Measurements from ENCODE around the gene RUFY4.
"Not testable (repeated sequence)": the region's sequence is repeated elsewhere in the genome, so short reads cannot be mapped to it uniquely, and the experiment has no call there.

RUFY4 gene

GRCh38 chr2:218031261-218031660 is 37.8 kb upstream of the RUFY4 start:
- no peak for DNase-seq

GRCh38 chr2:218031771-218032257 is 37.2 kb upstream of the RUFY4 start:
- no peak for DNase-seq

- no peak for DNase-seq
These were observed 36.5 kb upstream of the RUFY4 start for GRCh38 chr2:218032336-218033171.

GRCh38 chr2:218033208-218033589 is 35.9 kb upstream of the RUFY4 start:
- DNase-seq, result no peak

GRCh38 chr2:218033590-218034496 is 35.2 kb upstream of the RUFY4 start:
- DNase-seq, result no peak

- not testable (repeated sequence) for DNase-seq
These were observed 34.4 kb upstream of the RUFY4 start for GRCh38 chr2:218034497-218035213.

GRCh38 chr2:218035463-218036100 is 33.5 kb upstream of the RUFY4 start:
- no peak for DNase-seq

- DNase-seq, result no peak
These were observed 32.7 kb upstream of the RUFY4 start for GRCh38 chr2:218036371-218036770.

- DNase-seq, result no peak
These were observed 29.9 kb upstream of the RUFY4 start for GRCh38 chr2:218039171-218039570.

GRCh38 chr2:218040883-218041282 is 28.2 kb upstream of the RUFY4 start:
- no peak for DNase-seq

- DNase-seq, result no peak
These were observed 27.5 kb upstream of the RUFY4 start for GRCh38 chr2:218041302-218042168.

- no peak for DNase-seq
These were observed 26.0 kb upstream of the RUFY4 start for GRCh38 chr2:218043100-218043499.

- no peak for DNase-seq
These were observed 25.3 kb upstream of the RUFY4 start for GRCh38 chr2:218043701-218044109.

GRCh38 chr2:218044599-218044998 is 24.5 kb upstream of the RUFY4 start:
- not testable (repeated sequence) for DNase-seq

- no peak for DNase-seq
These were observed 22.8 kb upstream of the RUFY4 start for GRCh38 chr2:218046238-218046637.

GRCh38 chr2:218047536-218048225 is 21.4 kb upstream of the RUFY4 start:
- DNase-seq, result no peak

GRCh38 chr2:218051903-218052302 is 17.1 kb upstream of the RUFY4 start:
- DNase-seq, result no peak

GRCh38 chr2:218059289-218059688 is 9.8 kb upstream of the RUFY4 start:
- no peak for DNase-seq

- DNase-seq, result no peak
These were observed 8.9 kb upstream of the RUFY4 start for GRCh38 chr2:218060118-218060517.

GRCh38 chr2:218060950-218061660 is 7.9 kb upstream of the RUFY4 start:
- DNase-seq, result no peak

Data from NCI-H187 treated with DMSO at 0.1 percent for 48 hours (cell line).